ENCODE results near the gene UNC5B. TPM values are rescaled to one million over a fixed set of nuclear protein-coding genes. Genes with fewer than 3 reads are reported as not detected.

The UNC5B gene
- total RNA-seq, 1 donor: 0.10 TPM

DNA sequence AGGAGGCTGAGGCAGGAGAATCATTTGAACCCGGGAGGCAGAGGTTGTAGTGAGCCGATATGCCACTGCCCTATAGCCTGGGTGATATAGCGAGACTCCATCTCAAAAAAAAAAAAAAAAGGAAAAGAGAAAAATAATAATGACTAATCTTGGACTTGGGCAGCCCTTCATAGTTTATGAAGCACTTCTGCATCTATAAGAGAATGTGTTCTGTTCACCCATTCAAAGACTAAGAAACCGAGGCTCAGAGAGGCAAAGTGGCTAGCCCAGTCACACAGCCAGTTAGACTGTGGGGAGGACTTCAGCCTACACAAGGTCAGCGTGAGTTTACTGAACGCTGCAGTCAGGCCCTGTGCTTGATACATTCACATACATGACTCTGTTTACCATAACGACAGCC is 46.9 kb downstream of the UNC5B start:
- Histone ChIP-seq H3K27me3 (ENCODE audit: insufficient read depth, low read length) (no peaks in the 10 kb centered on the region), H3K4me3 (ENCODE audit: low read length) (no peak overlapping the region), H3K4me1 (ENCODE audit: insufficient read depth, low read length) (no peaks in the 10 kb centered on the region), H3K9me3 (ENCODE audit: low read depth, low read length) (no peaks in the 10 kb centered on the region)

GRCh38 chr10:71259815-71260501 is 47.6 kb downstream of the UNC5B start:
- H3K4me1 ChIP-seq (ENCODE audit: insufficient read depth, low read length): no peaks in the 10 kb centered on the region
- no peaks in the 10 kb centered on the region for H3K27me3 ChIP-seq (ENCODE audit: insufficient read depth, low read length)
- H3K4me3 ChIP-seq (ENCODE audit: low read length): no peak overlapping the region
- H3K9me3 ChIP-seq (ENCODE audit: low read depth, low read length): no peaks in the 10 kb centered on the region

- Histone ChIP-seq H3K9me3 (ENCODE audit: low read depth, low read length) (no peaks in the 10 kb centered on the region), H3K4me1 (ENCODE audit: insufficient read depth, low read length) (no peaks in the 10 kb centered on the region), H3K27me3 (ENCODE audit: insufficient read depth, low read length) (no peaks in the 10 kb centered on the region), H3K4me3 (ENCODE audit: low read length) (no peak overlapping the region)
Observed at GRCh38 chr10:71260622-71261325, 48.4 kb downstream of the UNC5B start.

DNA sequence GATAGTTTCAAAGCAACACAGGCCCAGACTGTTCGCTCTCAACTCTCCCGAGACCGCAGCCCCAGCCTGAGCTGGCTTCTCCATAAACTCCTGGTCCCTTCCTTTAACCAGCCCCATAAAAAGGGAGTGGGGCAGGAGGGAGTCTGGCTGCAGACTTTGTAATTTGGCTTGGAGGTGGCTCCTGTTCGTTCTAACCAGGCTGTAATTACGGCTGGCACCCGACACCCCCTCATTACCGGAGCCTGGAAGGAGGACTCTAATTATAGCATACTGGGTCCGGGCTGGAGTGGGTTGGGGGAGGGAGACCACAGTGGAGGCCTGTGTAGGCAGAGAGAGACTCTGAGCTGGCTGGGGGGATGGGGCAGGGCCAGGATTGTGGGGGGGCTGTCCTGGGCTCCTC is 49.7 kb downstream of the UNC5B start:
- H3K9me3 ChIP-seq (ENCODE audit: low read depth, low read length): no peaks in the 10 kb centered on the region
- no peaks in the 10 kb centered on the region for H3K4me1 ChIP-seq (ENCODE audit: insufficient read depth, low read length)
- no peaks in the 10 kb centered on the region for H3K27me3 ChIP-seq (ENCODE audit: insufficient read depth, low read length)
- no peak overlapping the region for H3K4me3 ChIP-seq (ENCODE audit: low read length)

- H3K9me3 ChIP-seq (ENCODE audit: low read depth, low read length): no peaks in the 10 kb centered on the region
- H3K4me1 ChIP-seq (ENCODE audit: insufficient read depth, low read length): no peaks in the 10 kb centered on the region
- H3K27me3 ChIP-seq (ENCODE audit: insufficient read depth, low read length): no peaks in the 10 kb centered on the region
- H3K4me3 ChIP-seq (ENCODE audit: low read length): no peak overlapping the region
Observed at GRCh38 chr10:71262817-71263216, 50.4 kb downstream of the UNC5B start.

- Histone ChIP-seq H3K4me1 (ENCODE audit: insufficient read depth, low read length) (no peaks in the 10 kb centered on the region), H3K27me3 (ENCODE audit: insufficient read depth, low read length) (no peaks in the 10 kb centered on the region), H3K4me3 (ENCODE audit: low read length) (no peak overlapping the region), H3K9me3 (ENCODE audit: low read depth, low read length) (no peaks in the 10 kb centered on the region)
Observed at GRCh38 chr10:71263376-71263775, 51.0 kb downstream of the UNC5B start.

- H3K4me3 ChIP-seq (ENCODE audit: low read length): no peak overlapping the region
Observed at GRCh38 chr10:71264345-71265200, 52.2 kb downstream of the UNC5B start.

GRCh38 chr10:71265201-71265575 is 52.8 kb downstream of the UNC5B start:
- H3K4me1 ChIP-seq (ENCODE audit: insufficient read depth, low read length): no peaks in the 10 kb centered on the region
- H3K9me3 ChIP-seq (ENCODE audit: low read depth, low read length): no peaks in the 10 kb centered on the region
- no peak overlapping the region for H3K4me3 ChIP-seq (ENCODE audit: low read length)
- no peaks in the 10 kb centered on the region for H3K27me3 ChIP-seq (ENCODE audit: insufficient read depth, low read length)

More at GRCh38 chr10:71264345-71265200, 52.2 kb downstream of the UNC5B start:
- Histone ChIP-seq H3K27me3 (ENCODE audit: insufficient read depth, low read length) (no peaks in the 10 kb centered on the region), H3K4me1 (ENCODE audit: insufficient read depth, low read length) (no peaks in the 10 kb centered on the region), H3K9me3 (ENCODE audit: low read depth, low read length) (no peaks in the 10 kb centered on the region)

GRCh38 chr10:71265618-71266146 is 53.3 kb downstream of the UNC5B start:
- H3K4me3 ChIP-seq (ENCODE audit: low read length): no peak overlapping the region
- no peaks in the 10 kb centered on the region for H3K4me1 ChIP-seq (ENCODE audit: insufficient read depth, low read length)
- no peaks in the 10 kb centered on the region for H3K27me3 ChIP-seq (ENCODE audit: insufficient read depth, low read length)
- no peaks in the 10 kb centered on the region for H3K9me3 ChIP-seq (ENCODE audit: low read depth, low read length)

GRCh38 chr10:71266147-71266917 is 54.0 kb downstream of the UNC5B start:
- H3K27me3 ChIP-seq (ENCODE audit: insufficient read depth, low read length): no peaks in the 10 kb centered on the region
- H3K9me3 ChIP-seq (ENCODE audit: low read depth, low read length): no peaks in the 10 kb centered on the region

GRCh38 chr10:71266918-71267442 is 54.6 kb downstream of the UNC5B start:
- no peaks in the 10 kb centered on the region for H3K4me1 ChIP-seq (ENCODE audit: insufficient read depth, low read length)
- no peaks in the 10 kb centered on the region for H3K27me3 ChIP-seq (ENCODE audit: insufficient read depth, low read length)
- no peaks in the 10 kb centered on the region for H3K9me3 ChIP-seq (ENCODE audit: low read depth, low read length)
- H3K4me3 ChIP-seq (ENCODE audit: low read length): no peak overlapping the region

More at GRCh38 chr10:71266147-71266917, 54.0 kb downstream of the UNC5B start:
- Histone ChIP-seq H3K4me1 (ENCODE audit: insufficient read depth, low read length) (no peaks in the 10 kb centered on the region), H3K4me3 (ENCODE audit: low read length) (no peak overlapping the region)

DNA sequence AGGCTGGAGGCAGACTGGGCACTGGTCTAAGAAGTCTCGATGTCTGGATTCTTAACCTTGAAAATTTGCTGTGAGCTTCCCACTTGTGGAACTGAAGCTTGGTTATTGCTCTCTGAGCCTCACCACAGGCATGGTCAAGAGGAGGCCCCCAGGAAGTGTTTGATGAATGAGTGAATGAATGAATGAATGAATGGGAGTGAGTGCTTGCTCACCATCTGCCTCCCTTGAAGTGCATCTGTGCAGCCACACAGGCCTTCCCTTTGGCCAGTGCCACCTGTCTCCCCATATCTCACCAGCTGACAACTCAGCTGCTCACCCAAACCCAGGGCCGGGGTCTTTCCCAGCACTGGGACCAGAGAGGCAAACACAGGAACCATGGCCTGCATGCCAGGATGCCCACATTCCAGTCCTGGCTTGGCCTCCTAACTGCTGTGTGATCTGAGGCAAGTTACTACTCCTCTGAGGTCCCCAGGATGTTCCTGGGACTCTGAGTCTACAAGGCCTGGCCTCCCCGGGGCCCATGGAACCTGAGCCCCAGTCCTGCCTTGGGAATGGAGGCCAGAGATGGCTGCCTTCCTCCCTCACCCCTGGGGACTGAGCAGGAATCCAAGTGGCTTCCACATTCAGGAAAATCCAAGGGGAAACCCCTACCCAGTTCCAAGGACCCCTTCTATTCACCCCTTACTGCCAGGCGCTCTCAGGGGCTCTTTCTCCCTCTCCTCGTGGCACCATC is 55.3 kb downstream of the UNC5B start:
- no peaks in the 10 kb centered on the region for H3K9me3 ChIP-seq (ENCODE audit: low read depth, low read length)
- no peak overlapping the region for H3K4me3 ChIP-seq (ENCODE audit: low read length)
- H3K4me1 ChIP-seq (ENCODE audit: insufficient read depth, low read length): no peaks in the 10 kb centered on the region
- H3K27me3 ChIP-seq (ENCODE audit: insufficient read depth, low read length): no peaks in the 10 kb centered on the region

DNA sequence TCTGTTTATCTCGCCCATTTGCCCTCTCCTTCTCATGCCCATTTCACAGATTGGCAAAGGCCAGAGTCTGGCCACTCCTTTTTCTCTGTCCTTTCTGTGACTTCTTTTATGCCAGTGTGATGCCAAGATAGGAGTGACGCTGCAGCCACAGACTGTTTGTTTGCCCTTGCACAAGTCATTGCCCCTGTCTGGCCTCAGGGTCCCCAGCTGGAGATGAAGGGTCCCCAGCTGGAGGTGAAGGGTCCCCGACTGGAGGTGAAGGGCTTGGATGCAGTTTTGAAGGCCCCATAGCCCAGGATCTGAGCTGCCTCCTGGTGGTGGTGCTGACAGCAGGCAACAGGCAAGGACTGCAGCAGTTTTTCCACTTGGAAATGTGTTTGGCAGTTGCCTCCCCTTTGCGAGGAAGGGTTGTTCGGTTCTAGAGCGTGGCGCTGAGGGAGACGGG is 55.9 kb downstream of the UNC5B start:
- H3K9me3 ChIP-seq (ENCODE audit: low read depth, low read length): no peaks in the 10 kb centered on the region
- H3K27me3 ChIP-seq (ENCODE audit: insufficient read depth, low read length): no peaks in the 10 kb centered on the region

GRCh38 chr10:71268758-71269157 is 56.4 kb downstream of the UNC5B start:
- Histone ChIP-seq H3K4me3 (ENCODE audit: low read length) (no peak overlapping the region), H3K4me1 (ENCODE audit: insufficient read depth, low read length) (no peaks in the 10 kb centered on the region), H3K27me3 (ENCODE audit: insufficient read depth, low read length) (no peaks in the 10 kb centered on the region), H3K9me3 (ENCODE audit: low read depth, low read length) (no peaks in the 10 kb centered on the region)

More for the DNA sequence above, 55.9 kb downstream of the UNC5B start:
- no peaks in the 10 kb centered on the region for H3K4me1 ChIP-seq (ENCODE audit: insufficient read depth, low read length)
- no peak overlapping the region for H3K4me3 ChIP-seq (ENCODE audit: low read length)

Data from mononuclear cell (primary cell).